GM13976 (cell line): ENCODE measurements around the gene APBA2.

Experiments used
- DNase-seq: peaks from one replicate; pipeline ENCODE4 v3.0.0; 2012; ENCODE audit warnings: low spot score
- CTCF ChIP-seq: IDR thresholded peaks from 2 replicates; pipeline ENCODE4 v1.5.1; 2012; ENCODE audit warnings: borderline replicate concordance, mild to moderate bottlenecking; ENCODE audit not compliant: insufficient read depth; ENCODE audit errors: extremely low read depth, missing control alignments, control extremely low read depth
- in situ Hi-C: fragments of 300-500 bp; cut with MboI; formaldehyde crosslinking; loops from one replicate; pipeline ENCODE4 v1.12.0; 2022; ENCODE audit warnings: low sequenced_read_pairs, mixed read lengths, inconsistent platforms; ENCODE audit not compliant: unreplicated experiment

The APBA2 gene

DNA sequence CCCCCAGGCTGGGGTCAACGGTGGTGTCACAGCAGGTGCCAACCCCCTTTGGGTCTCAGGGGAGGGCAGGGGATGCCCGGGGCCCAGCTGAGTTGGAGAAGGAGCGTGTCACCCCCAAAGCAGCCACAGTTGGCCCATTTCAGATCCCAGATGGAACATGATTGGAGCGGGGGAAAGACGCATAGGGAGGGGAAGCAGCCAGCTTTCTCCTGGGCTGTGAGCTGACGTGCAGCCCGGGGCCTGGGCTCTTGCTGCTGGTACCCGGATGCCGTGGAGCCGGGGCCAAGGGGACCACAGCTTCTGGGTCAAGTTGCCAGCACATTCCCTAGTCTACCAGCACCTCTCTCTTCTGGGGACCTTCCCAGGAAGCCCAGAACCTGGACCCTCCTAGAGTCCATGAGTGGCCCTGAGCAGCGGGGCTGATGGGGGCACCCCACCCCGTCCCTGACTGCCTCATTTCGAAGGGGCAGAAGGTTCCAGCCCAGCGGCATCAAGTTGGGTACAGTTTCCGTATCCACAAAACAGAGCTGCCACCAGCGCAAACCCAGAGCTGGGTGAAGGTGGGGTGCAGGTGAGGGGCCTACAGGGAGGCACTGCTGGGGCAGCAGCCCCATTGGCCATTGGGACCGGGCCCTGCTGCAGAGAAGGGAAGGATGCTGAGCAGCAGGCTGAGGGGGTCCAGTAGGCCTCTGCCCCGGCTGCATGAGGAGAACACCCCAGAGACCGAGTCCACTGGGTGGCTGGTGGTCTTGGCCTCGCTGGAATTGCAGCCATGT is 235.0 kb downstream of the APBA2 start:
- no peak for TF ChIP-seq CTCF
- no peak for DNase-seq
- in situ Hi-C loops = no loop called here

GRCh38 chr15:29121369-29121656 is 235.5 kb downstream of the APBA2 start:
- TF ChIP-seq CTCF = no peak
- in situ Hi-C loops = no loop called here
- no peak for DNase-seq

DNA sequence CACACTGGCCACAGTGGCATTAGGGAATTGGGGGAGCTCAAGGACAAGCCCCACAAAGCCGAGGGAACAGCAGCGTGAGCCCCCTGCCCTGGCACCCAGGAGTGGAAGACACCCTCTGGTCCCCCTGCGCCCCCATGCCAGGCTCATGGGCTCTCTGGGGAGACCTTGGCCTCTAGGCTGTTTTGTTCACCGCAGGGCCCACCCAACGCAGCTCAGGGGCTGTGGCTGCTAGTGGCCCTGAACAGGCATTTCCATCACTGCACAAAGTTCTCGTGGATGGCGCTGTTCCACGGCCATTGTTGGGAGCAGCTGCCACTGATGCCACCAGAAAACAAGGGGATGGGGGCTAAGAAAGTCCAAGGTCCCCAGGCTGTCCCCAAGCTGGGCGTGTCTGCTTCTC is 236.1 kb downstream of the APBA2 start:
- no peak for TF ChIP-seq CTCF

GRCh38 chr15:29122506-29122905 is 236.7 kb downstream of the APBA2 start:
- no peak for DNase-seq
- TF ChIP-seq CTCF = no peak
- in situ Hi-C loops = no loop called here

More for the DNA sequence above, 236.1 kb downstream of the APBA2 start:
- in situ Hi-C loops = no loop called here
- no peak for DNase-seq

GRCh38 chr15:29123171-29123570 is 237.4 kb downstream of the APBA2 start:
- TF ChIP-seq CTCF = no peak
- in situ Hi-C loops = no loop called here
- no peak for DNase-seq

DNA sequence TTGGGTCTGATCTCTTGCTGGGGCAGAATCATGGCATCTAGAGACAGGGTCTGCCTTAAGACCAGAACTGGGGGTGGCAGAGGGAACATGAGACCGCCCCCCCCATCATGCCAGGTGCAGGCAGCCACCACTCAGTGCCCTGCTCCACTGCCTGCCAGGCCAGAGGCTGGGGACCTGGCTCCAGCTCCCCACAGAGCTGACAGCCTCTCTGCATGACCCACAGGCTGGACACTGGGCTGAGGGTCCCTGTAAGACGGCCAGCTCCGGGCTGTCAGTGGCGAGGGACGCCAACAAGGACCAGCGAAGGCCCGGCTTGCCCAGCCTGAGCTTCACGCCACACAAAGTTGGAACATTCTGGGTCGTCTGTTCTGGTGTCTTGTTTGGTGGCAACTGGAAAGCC is 238.2 kb downstream of the APBA2 start:
- no peak for DNase-seq
- TF ChIP-seq CTCF = no peak
- in situ Hi-C loops = no loop called here

- no peak for DNase-seq
- no peak for TF ChIP-seq CTCF
- in situ Hi-C loops = no loop called here
Observed at GRCh38 chr15:29124581-29125381, 239.0 kb downstream of the APBA2 start.
